ENCODE measurements around the gene RYR2. TPM values are rescaled to one million over a fixed set of nuclear protein-coding genes. Genes with fewer than 3 reads are reported as not detected.

The RYR2 gene
- total RNA-seq, 1 experiment from 2014 or later = 3.4 TPM

DNA sequence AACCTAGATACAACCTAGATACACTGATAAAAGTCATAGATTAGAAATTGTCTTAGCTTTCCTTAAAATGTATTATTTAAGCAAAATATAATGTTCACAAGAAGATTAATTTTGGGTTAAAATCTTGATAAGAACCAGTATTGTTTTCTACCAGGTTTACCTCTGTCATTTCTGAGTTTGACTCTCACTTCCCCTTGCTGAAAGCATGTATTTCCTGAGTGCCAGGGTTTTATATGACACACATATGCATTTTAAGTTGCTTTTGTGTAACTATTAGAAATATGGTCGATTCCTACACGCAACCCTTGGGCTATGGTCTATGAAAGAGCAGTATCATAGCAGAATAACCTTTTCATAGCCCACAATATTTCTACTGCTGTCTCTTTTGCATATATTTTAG is 497.1 kb downstream of the RYR2 start:
- DNase-seq = no peak
- no CpG with 5 or more reads among the region's 2 CpGs for WGBS (ENCODE audit: extremely low coverage, insufficient read length, low lambda C conversion rate)
- no peak overlapping the region for H3K18ac ChIP-seq (ENCODE audit: insufficient read length, low read depth, low read length)
- no peaks in the 10 kb centered on the region for H3K79me2 ChIP-seq (ENCODE audit: insufficient read depth, low read length)
- H4K20me1 ChIP-seq (ENCODE audit: control insufficient read depth, insufficient read depth, insufficient read length) = no peaks in the 10 kb centered on the region
- H3K9ac ChIP-seq (ENCODE audit: extremely low read depth, insufficient read length, low read length) = no peak overlapping the region
- no peak overlapping the region for H3K56ac ChIP-seq (ENCODE audit: insufficient read length, low read depth, low read length)
- H4K5ac ChIP-seq (ENCODE audit: insufficient read length, low read depth, low read length) = no peak overlapping the region
- Mint-ChIP-seq H3K4me1 (peaks cover 21 to 22% of the 10 kb centered on the region in 2 experiments), H3K9me3 (peaks cover 0 to 2% of the 10 kb centered on the region in 2 experiments; a peak in 3 of 5 replicates), H3K27ac (no peak overlapping the region), H3K27me3 (ENCODE audit: low read depth) (no peaks in the 10 kb centered on the region), H3K4me3 (no peak overlapping the region), H3K36me3 (ENCODE audit: insufficient read depth in 1 of 3, low read depth in 3 of 3) (peaks cover 0 to 3% (median 2%) of the 10 kb centered on the region in 3 experiments; a peak in 3 of 7 replicates)
- no peak overlapping the region for H3T11ph ChIP-seq (ENCODE audit: low read length)
- no peak overlapping the region for H3K23ac ChIP-seq (ENCODE audit: insufficient read length, low read depth, low read length)
- H3K4me1 ChIP-seq (ENCODE audit: insufficient read depth, low read length) = no peaks in the 10 kb centered on the region; the same call in 1 of the 2 replicates
- TF ChIP-seq, protein P1, sequence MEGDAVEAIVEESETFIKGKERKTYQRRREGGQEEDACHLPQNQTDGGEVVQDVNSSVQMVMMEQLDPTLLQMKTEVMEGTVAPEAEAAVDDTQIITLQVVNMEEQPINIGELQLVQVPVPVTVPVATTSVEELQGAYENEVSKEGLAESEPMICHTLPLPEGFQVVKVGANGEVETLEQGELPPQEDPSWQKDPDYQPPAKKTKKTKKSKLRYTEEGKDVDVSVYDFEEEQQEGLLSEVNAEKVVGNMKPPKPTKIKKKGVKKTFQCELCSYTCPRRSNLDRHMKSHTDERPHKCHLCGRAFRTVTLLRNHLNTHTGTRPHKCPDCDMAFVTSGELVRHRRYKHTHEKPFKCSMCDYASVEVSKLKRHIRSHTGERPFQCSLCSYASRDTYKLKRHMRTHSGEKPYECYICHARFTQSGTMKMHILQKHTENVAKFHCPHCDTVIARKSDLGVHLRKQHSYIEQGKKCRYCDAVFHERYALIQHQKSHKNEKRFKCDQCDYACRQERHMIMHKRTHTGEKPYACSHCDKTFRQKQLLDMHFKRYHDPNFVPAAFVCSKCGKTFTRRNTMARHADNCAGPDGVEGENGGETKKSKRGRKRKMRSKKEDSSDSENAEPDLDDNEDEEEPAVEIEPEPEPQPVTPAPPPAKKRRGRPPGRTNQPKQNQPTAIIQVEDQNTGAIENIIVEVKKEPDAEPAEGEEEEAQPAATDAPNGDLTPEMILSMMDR (conservative IDR thresholded peaks at IDR 0.05) = no peak
- H3K23me2 ChIP-seq (ENCODE audit: insufficient read length, low read depth, low read length, poor library complexity, severe bottlenecking) = no peaks in the 10 kb centered on the region
- no peaks in the 10 kb centered on the region for H3K9me3 ChIP-seq (ENCODE audit: control insufficient read depth, low read depth, low read length)
- no peak overlapping the region for H3K4ac ChIP-seq (ENCODE audit: low read depth, low read length)
- H3K4me2 ChIP-seq (ENCODE audit: insufficient read depth, insufficient read length, low read length) = no peak overlapping the region
- no peak overlapping the region for H3K27ac ChIP-seq (ENCODE audit: insufficient read length, low read depth, low read length)
- no peak overlapping the region for H2AFZ ChIP-seq (ENCODE audit: low read length)
- no peak overlapping the region for H3K14ac ChIP-seq (ENCODE audit: insufficient read depth, low read length)
- no peak overlapping the region for H2AK5ac ChIP-seq (ENCODE audit: insufficient read length, low read length)
- no peak overlapping the region for H2BK20ac ChIP-seq (ENCODE audit: low read depth, low read length, poor library complexity, severe bottlenecking)
- no peak overlapping the region for H2BK5ac ChIP-seq (ENCODE audit: insufficient read length, low read length)
- H3K27me3 ChIP-seq (ENCODE audit: insufficient read depth, low read length) = no peaks in the 10 kb centered on the region
- no peak overlapping the region for H2BK12ac ChIP-seq (ENCODE audit: insufficient read length, low read depth, low read length)
- no peak overlapping the region for H4K8ac ChIP-seq (replicated peaks; ENCODE audit: insufficient read length, low read depth, low read length)
- no peak overlapping the region for H4K91ac ChIP-seq (ENCODE audit: insufficient read length, low read depth, low read length)
- H2BK120ac ChIP-seq (ENCODE audit: low read depth, low read length, poor library complexity, severe bottlenecking) = no peak overlapping the region
- H3K79me1 ChIP-seq (ENCODE audit: insufficient read depth, low read depth, low read length, poor library complexity, severe bottlenecking) = no peaks in the 10 kb centered on the region
- no peak overlapping the region for H2BK15ac ChIP-seq (ENCODE audit: low read depth, low read length)
